ENCODE measurements around the gene SLAMF1. TPM values are rescaled to one million over a fixed set of nuclear protein-coding genes. Genes with fewer than 3 reads are reported as not detected.

The SLAMF1 gene
- total and polyA plus RNA-seq, 9 of the 15 experiments (the other 6 are each of a cell fraction or from before 2014, with no cell fraction given): 0.04 to 0.17 (median 0.11) TPM; not detected in 4

DNA sequence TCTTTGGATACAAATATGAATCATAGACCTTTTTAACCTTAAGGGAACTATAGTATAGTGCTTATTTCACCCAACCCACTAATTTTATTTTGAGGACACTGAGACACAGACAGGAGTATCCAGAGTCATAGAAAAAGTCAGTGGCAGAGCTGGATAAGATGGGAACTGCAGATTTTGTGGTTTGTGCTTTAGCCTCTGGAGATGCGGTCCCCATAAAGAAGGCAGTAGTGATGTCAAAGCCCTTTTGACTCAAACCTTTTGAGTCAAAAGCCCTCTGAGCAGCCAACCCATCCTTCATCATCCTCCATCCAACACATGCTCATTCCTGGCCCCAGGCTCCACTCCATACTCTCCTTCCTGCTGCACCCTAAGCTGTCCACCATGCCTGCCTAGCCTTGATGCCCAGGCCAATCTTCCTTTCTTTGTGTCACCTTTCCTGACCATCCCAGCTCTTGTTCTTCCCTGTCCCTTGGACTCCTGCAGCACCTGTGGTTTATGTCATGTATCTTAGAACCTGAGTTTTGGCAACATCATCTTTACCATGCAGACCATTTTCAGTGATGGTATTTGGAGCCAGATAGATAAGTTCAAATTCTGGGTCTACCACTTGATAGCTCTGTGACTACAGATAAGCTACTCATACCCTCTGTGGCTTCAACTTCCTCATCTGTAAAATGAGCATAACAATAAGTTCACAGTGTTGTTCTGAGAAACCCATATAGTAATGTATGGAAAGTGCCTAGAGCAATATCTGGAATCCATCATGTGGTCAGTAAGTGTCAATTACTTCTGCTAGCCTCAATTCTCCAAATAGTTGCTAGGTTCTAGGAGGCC is 20.1 kb downstream of the SLAMF1 start (continued):
- TF ChIP-seq, protein P1, sequence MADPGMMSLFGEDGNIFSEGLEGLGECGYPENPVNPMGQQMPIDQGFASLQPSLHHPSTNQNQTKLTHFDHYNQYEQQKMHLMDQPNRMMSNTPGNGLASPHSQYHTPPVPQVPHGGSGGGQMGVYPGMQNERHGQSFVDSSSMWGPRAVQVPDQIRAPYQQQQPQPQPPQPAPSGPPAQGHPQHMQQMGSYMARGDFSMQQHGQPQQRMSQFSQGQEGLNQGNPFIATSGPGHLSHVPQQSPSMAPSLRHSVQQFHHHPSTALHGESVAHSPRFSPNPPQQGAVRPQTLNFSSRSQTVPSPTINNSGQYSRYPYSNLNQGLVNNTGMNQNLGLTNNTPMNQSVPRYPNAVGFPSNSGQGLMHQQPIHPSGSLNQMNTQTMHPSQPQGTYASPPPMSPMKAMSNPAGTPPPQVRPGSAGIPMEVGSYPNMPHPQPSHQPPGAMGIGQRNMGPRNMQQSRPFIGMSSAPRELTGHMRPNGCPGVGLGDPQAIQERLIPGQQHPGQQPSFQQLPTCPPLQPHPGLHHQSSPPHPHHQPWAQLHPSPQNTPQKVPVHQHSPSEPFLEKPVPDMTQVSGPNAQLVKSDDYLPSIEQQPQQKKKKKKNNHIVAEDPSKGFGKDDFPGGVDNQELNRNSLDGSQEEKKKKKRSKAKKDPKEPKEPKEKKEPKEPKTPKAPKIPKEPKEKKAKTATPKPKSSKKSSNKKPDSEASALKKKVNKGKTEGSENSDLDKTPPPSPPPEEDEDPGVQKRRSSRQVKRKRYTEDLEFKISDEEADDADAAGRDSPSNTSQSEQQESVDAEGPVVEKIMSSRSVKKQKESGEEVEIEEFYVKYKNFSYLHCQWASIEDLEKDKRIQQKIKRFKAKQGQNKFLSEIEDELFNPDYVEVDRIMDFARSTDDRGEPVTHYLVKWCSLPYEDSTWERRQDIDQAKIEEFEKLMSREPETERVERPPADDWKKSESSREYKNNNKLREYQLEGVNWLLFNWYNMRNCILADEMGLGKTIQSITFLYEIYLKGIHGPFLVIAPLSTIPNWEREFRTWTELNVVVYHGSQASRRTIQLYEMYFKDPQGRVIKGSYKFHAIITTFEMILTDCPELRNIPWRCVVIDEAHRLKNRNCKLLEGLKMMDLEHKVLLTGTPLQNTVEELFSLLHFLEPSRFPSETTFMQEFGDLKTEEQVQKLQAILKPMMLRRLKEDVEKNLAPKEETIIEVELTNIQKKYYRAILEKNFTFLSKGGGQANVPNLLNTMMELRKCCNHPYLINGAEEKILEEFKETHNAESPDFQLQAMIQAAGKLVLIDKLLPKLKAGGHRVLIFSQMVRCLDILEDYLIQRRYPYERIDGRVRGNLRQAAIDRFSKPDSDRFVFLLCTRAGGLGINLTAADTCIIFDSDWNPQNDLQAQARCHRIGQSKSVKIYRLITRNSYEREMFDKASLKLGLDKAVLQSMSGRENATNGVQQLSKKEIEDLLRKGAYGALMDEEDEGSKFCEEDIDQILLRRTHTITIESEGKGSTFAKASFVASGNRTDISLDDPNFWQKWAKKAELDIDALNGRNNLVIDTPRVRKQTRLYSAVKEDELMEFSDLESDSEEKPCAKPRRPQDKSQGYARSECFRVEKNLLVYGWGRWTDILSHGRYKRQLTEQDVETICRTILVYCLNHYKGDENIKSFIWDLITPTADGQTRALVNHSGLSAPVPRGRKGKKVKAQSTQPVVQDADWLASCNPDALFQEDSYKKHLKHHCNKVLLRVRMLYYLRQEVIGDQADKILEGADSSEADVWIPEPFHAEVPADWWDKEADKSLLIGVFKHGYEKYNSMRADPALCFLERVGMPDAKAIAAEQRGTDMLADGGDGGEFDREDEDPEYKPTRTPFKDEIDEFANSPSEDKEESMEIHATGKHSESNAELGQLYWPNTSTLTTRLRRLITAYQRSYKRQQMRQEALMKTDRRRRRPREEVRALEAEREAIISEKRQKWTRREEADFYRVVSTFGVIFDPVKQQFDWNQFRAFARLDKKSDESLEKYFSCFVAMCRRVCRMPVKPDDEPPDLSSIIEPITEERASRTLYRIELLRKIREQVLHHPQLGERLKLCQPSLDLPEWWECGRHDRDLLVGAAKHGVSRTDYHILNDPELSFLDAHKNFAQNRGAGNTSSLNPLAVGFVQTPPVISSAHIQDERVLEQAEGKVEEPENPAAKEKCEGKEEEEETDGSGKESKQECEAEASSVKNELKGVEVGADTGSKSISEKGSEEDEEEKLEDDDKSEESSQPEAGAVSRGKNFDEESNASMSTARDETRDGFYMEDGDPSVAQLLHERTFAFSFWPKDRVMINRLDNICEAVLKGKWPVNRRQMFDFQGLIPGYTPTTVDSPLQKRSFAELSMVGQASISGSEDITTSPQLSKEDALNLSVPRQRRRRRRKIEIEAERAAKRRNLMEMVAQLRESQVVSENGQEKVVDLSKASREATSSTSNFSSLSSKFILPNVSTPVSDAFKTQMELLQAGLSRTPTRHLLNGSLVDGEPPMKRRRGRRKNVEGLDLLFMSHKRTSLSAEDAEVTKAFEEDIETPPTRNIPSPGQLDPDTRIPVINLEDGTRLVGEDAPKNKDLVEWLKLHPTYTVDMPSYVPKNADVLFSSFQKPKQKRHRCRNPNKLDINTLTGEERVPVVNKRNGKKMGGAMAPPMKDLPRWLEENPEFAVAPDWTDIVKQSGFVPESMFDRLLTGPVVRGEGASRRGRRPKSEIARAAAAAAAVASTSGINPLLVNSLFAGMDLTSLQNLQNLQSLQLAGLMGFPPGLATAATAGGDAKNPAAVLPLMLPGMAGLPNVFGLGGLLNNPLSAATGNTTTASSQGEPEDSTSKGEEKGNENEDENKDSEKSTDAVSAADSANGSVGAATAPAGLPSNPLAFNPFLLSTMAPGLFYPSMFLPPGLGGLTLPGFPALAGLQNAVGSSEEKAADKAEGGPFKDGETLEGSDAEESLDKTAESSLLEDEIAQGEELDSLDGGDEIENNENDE (IDR thresholded peaks at IDR 0.05; ENCODE audit: low read depth, low read length): no peak
- TF ChIP-seq, protein P2, sequence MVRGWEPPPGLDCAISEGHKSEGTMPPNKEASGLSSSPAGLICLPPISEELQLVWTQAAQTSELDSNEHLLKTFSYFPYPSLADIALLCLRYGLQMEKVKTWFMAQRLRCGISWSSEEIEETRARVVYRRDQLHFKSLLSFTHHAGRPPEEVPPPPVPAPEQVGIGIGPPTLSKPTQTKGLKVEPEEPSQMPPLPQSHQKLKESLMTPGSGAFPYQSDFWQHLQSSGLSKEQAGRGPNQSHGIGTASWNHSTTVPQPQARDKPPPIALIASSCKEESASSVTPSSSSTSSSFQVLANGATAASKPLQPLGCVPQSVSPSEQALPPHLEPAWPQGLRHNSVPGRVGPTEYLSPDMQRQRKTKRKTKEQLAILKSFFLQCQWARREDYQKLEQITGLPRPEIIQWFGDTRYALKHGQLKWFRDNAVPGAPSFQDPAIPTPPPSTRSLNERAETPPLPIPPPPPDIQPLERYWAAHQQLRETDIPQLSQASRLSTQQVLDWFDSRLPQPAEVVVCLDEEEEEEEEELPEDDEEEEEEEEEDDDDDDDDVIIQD (CRISPR knock-in tag; IDR thresholded peaks at IDR 0.05): no peak
- 0 out of 2 replicates have a peak, but pooled peaks have one; percentile 62 for TF ChIP-seq HDAC2 (IDR thresholded peaks at IDR 0.05)
- TF ChIP-seq RFX1 (IDR thresholded peaks at IDR 0.05): no peak
- TF ChIP-seq TEAD2 (tag; IDR thresholded peaks at IDR 0.05): no peak
- TF ChIP-seq, protein P3, sequence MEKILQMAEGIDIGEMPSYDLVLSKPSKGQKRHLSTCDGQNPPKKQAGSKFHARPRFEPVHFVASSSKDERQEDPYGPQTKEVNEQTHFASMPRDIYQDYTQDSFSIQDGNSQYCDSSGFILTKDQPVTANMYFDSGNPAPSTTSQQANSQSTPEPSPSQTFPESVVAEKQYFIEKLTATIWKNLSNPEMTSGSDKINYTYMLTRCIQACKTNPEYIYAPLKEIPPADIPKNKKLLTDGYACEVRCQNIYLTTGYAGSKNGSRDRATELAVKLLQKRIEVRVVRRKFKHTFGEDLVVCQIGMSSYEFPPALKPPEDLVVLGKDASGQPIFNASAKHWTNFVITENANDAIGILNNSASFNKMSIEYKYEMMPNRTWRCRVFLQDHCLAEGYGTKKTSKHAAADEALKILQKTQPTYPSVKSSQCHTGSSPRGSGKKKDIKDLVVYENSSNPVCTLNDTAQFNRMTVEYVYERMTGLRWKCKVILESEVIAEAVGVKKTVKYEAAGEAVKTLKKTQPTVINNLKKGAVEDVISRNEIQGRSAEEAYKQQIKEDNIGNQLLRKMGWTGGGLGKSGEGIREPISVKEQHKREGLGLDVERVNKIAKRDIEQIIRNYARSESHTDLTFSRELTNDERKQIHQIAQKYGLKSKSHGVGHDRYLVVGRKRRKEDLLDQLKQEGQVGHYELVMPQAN (IDR thresholded peaks at IDR 0.05; ENCODE audit: borderline replicate concordance): no peak
- no peak for TF ChIP-seq CAMTA2 (CRISPR knock-in tag; conservative IDR thresholded peaks at IDR 0.05)
- no peak for TF ChIP-seq SIN3A (IDR thresholded peaks at IDR 0.05; ENCODE audit: borderline replicate concordance in 2 of 2, control insufficient read depth in 1 of 2, low read depth in 2 of 2, low read length in 2 of 2)
- TF ChIP-seq KHSRP (IDR thresholded peaks at IDR 0.05): no peak
- peak; percentile 38; the same call in 1 of the 2 replicates for TF ChIP-seq PML (IDR thresholded peaks at IDR 0.05; ENCODE audit: low read length)
- no peak for TF ChIP-seq RHOXF2B (CRISPR knock-in tag; conservative IDR thresholded peaks at IDR 0.05)
- TF ChIP-seq E2F3 (CRISPR knock-in tag; IDR thresholded peaks at IDR 0.05): no peak
